HCT116 (cell line): ENCODE data around the gene SPANXN3. TPM values are rescaled to one million over a fixed set of nuclear protein-coding genes. Genes with fewer than 3 reads are reported as not detected.

Source experiments
- ATAC-seq: fragments of 200-7000 bp; cut with Tn5 transposase; 2 replicates; pipeline ENCODE4 v1.9.1; 2020; ENCODE audit warnings: mild to moderate bottlenecking, moderate library complexity
- BruUV-seq: library from RNA; stranded (reverse); fragments of 400-500 nt; replicated peaks from 2 replicates; lab custom pipeline; 2021; lab: Mats Ljungman, UMichigan
- CTCF ChIA-PET: fragments of 300-600 bp; sonication (Branson Sonifier 250); formaldehyde crosslinking; loops from one replicate; lab custom pipeline; 2021; ENCODE audit warnings: antibody characterized with exemption; lab: Charles Lee
- POLR2A ChIA-PET: fragments of 300-600, 350-600 bp; sonication (Branson Sonifier 250); formaldehyde crosslinking; loops from one replicate; lab custom pipeline; 2021; ENCODE audit warnings: antibody characterized with exemption; lab: Charles Lee
- RAD21 ChIA-PET, 2 experiments: fragments of 300-600 bp; sonication (Branson Sonifier 250); formaldehyde crosslinking; loops; one replicate each; lab custom pipeline; 2023; ENCODE audit warnings: low total read pairs in 2 of 2; ENCODE audit not compliant: uncharacterized antibody in 2 of 2, unreplicated experiment in 2 of 2, low non-redundant PET in 1 of 2; lab: Charles Lee
- DNase-seq: peaks from one replicate; pipeline ENCODE4 v3.0.0-alpha.2; 2010; ENCODE audit warnings: low read depth, low spot score
- H2AFZ ChIP-seq: fragments of 200-600 bp; shearing (Covaris generic), sonication (generic); 2 replicates; pipeline ENCODE4 v1.6.1; 2017; ENCODE audit warnings: low read depth, mixed run types, mixed read lengths, antibody characterized with exemption, low read length; ENCODE audit not compliant: poor library complexity, severe bottlenecking
- H3K27ac ChIP-seq: 2 replicates; pipeline ENCODE4 v1.5.1; 2012; ENCODE audit warnings: low read depth, low read length
- H3K27me3 ChIP-seq: fragments of 200-600 bp; sonication (generic); 2 replicates; pipeline ENCODE4 v1.6.1; 2016; ENCODE audit warnings: mixed run types, low read length, mixed read lengths; ENCODE audit not compliant: insufficient read depth
- H3K36me3 ChIP-seq, 2 experiments: fragments of 200-500 bp in 1 of 2; fragments of 200-600 bp in 1 of 2; sonication (Bioruptor generic) in 1 of 2; sonication (generic) in 1 of 2; 2 replicates each; pipeline versions ENCODE4 v1.5.1 to v1.6.1; 2014 to 2016; ENCODE audit warnings: low read length in 2 of 2, inconsistent platforms in 1 of 2, mixed read lengths in 1 of 2, mixed run types in 1 of 2; ENCODE audit not compliant: insufficient read depth in 2 of 2, control insufficient read depth in 1 of 2
- H3K4me1 ChIP-seq, 2 experiments: fragments of 200-600 bp in 1 of 2; sonication (generic) in 1 of 2; 2 replicates each; pipeline versions ENCODE4 v1.5.1 to v1.6.1; 2012 to 2017; ENCODE audit warnings: low read length in 2 of 2, inconsistent platforms in 1 of 2, mild to moderate bottlenecking in 1 of 2, mixed read lengths in 1 of 2, mixed run types in 1 of 2, moderate library complexity in 1 of 2; ENCODE audit not compliant: insufficient read depth in 2 of 2, control insufficient read depth in 1 of 2
- H3K4me2 ChIP-seq: fragments of 200-600 bp; sonication (generic); 2 replicates; pipeline ENCODE4 v1.6.1; 2017; ENCODE audit warnings: mixed run types, low read length, mixed read lengths
- H3K4me3 ChIP-seq, 2 experiments: fragments of 200-600 bp in 1 of 2; sonication (generic) in 1 of 2; replicated peaks in 1 of 2; 2 replicates each; pipeline ENCODE4 v1.5.1; 2011 to 2016; ENCODE audit warnings: low read length in 2 of 2, control low read depth in 1 of 2, low read depth in 1 of 2, mild to moderate bottlenecking in 1 of 2, mixed read lengths in 1 of 2, mixed run types in 1 of 2
- H3K79me2 ChIP-seq: fragments of 200-600 bp; sonication (generic); 2 replicates; pipeline ENCODE4 v1.6.1; 2017; ENCODE audit warnings: mild to moderate bottlenecking, mixed run types, low read length, moderate library complexity, mixed read lengths; ENCODE audit not compliant: insufficient read depth
- H3K9ac ChIP-seq: fragments of 200-600 bp; sonication (generic); 2 replicates; pipeline ENCODE4 v1.6.1; 2016; ENCODE audit warnings: low read length, mixed read lengths
- H3K9me2 ChIP-seq: fragments of 200-600 bp; sonication (generic), shearing (Covaris generic); 2 replicates; pipeline ENCODE4 v1.6.1; 2017; ENCODE audit warnings: mixed run types, mild to moderate bottlenecking, moderate library complexity; ENCODE audit not compliant: insufficient read depth
- H3K9me3 ChIP-seq, 2 experiments: fragments of 200-500 bp in 1 of 2; fragments of 200-600 bp in 1 of 2; sonication (Bioruptor generic) in 1 of 2; sonication (generic) in 1 of 2; 2 replicates each; pipeline ENCODE4 v1.6.1; 2014 to 2017; ENCODE audit warnings: low read length in 2 of 2, mixed read lengths in 2 of 2, inconsistent platforms in 1 of 2, low read depth in 1 of 2, mild to moderate bottlenecking in 1 of 2, mixed run types in 1 of 2, moderate library complexity in 1 of 2; ENCODE audit not compliant: control insufficient read depth in 1 of 2, insufficient read depth in 1 of 2
- H4K20me1 ChIP-seq: fragments of 200-600 bp; sonication (generic), shearing (Covaris generic); 2 replicates; pipeline ENCODE4 v1.6.1; 2017; ENCODE audit warnings: mixed run types, mild to moderate bottlenecking, moderate library complexity; ENCODE audit not compliant: insufficient read depth
- CBX3 ChIP-seq: IDR thresholded peaks from 2 replicates; pipeline ENCODE4 v1.6.1; 2012; ENCODE audit warnings: low read depth
- CEBPB ChIP-seq: IDR thresholded peaks from 2 replicates; pipeline ENCODE4 v1.6.1; 2012; ENCODE audit warnings: low read depth
- EGR1 ChIP-seq: IDR thresholded peaks from 2 replicates; pipeline ENCODE4 v1.6.1; 2012; ENCODE audit warnings: low read depth
- ELF1 ChIP-seq: IDR thresholded peaks from 2 replicates; pipeline ENCODE4 v1.6.1; 2012; ENCODE audit warnings: low read depth, borderline replicate concordance
- EZH2 ChIP-seq: fragments of 200-600 bp; sonication (generic); IDR thresholded peaks from 2 replicates; pipeline ENCODE4 v1.6.1; 2017; ENCODE audit warnings: antibody characterized with exemption, mixed run types
- FOSL1 ChIP-seq: IDR thresholded peaks from 2 replicates; pipeline ENCODE4 v1.6.1; 2012; ENCODE audit warnings: low read depth
- JUND ChIP-seq: IDR thresholded peaks from 2 replicates; pipeline ENCODE4 v1.6.1; 2012
- POLR2A ChIP-seq: IDR thresholded peaks from 2 replicates; pipeline ENCODE4 v1.7.0; 2011; ENCODE audit warnings: borderline replicate concordance; ENCODE audit not compliant: insufficient read depth, insufficient read length; ENCODE audit errors: extremely low read depth
- POLR2AphosphoS5 ChIP-seq: IDR thresholded peaks from 2 replicates; pipeline ENCODE4 v1.6.1; 2011; ENCODE audit warnings: mild to moderate bottlenecking, low read depth, low read length, moderate library complexity
- RAD21 ChIP-seq: IDR thresholded peaks from 2 replicates; pipeline ENCODE4 v1.6.1; 2012; ENCODE audit warnings: low read depth, mild to moderate bottlenecking
- SIN3A ChIP-seq: IDR thresholded peaks from 2 replicates; pipeline ENCODE4 v1.6.1; 2012; ENCODE audit warnings: low read depth
- SRF ChIP-seq: IDR thresholded peaks from 2 replicates; pipeline ENCODE4 v1.6.1; 2012; ENCODE audit warnings: low read depth
- TCF7L2 ChIP-seq: IDR thresholded peaks from 2 replicates; pipeline ENCODE4 v1.7.0; 2011; ENCODE audit warnings: borderline replicate concordance, inconsistent platforms; ENCODE audit not compliant: insufficient read depth, insufficient read length; ENCODE audit errors: extremely low read depth
- YY1 ChIP-seq: IDR thresholded peaks from 2 replicates; pipeline ENCODE4 v1.6.1; 2011; ENCODE audit warnings: low read length, low read depth, moderate library complexity, mild to moderate bottlenecking; ENCODE audit not compliant: insufficient replicate concordance; ENCODE audit errors: extremely low read depth
- ZFX ChIP-seq: fragments of 450-650 bp; IDR thresholded peaks from 2 replicates; pipeline ENCODE4 v1.6.1; 2017
- intact Hi-C: fragments of 100-400 bp; cut with micrococcal nuclease; formaldehyde crosslinking; loops from 2 replicates; pipeline ENCODE4 v1.10.0; 2022
- total RNA-seq: library from RNA; stranded (reverse); gene quantifications from one replicate; pipeline ENCODE4 v1.2.1, GENCODE V29; 2021; ENCODE audit not compliant: unreplicated experiment
- TF ChIP-seq, protein P1 (sequence below): IDR thresholded peaks from 2 replicates; pipeline ENCODE4 v1.6.1; 2012
- TF ChIP-seq, protein P2 (sequence below): IDR thresholded peaks from 2 replicates; pipeline ENCODE4 v1.6.1; 2011; ENCODE audit warnings: mild to moderate bottlenecking, low read length, moderate library complexity; ENCODE audit not compliant: insufficient replicate concordance; ENCODE audit errors: extremely low read depth
- TF ChIP-seq, protein P3 (sequence below): IDR thresholded peaks from 2 replicates; pipeline ENCODE4 v1.6.1; 2012
- TF ChIP-seq, protein P4 (sequence below): IDR thresholded peaks from 2 replicates; pipeline ENCODE4 v1.6.1; 2012; ENCODE audit warnings: low read depth
- TF ChIP-seq, protein P5 (sequence below), 3 experiments: fragments of 200-600 bp in 1 of 3; sonication (generic) in 1 of 3; IDR thresholded peaks in 2 of 3; conservative IDR thresholded peaks in 1 of 3; 2 replicates each; pipeline ENCODE4 v1.5.1; 2012 to 2017; ENCODE audit warnings: low read depth in 2 of 3, low read length in 2 of 3, antibody characterized with exemption in 1 of 3, borderline replicate concordance in 1 of 3, control low read depth in 1 of 3, mild to moderate bottlenecking in 1 of 3, mixed read lengths in 1 of 3, mixed run types in 1 of 3, moderate library complexity in 1 of 3; ENCODE audit not compliant: insufficient read depth in 1 of 3

SPANXN3 gene
- total RNA-seq, 1 experiment from 2014 or later = not detected

DNA sequence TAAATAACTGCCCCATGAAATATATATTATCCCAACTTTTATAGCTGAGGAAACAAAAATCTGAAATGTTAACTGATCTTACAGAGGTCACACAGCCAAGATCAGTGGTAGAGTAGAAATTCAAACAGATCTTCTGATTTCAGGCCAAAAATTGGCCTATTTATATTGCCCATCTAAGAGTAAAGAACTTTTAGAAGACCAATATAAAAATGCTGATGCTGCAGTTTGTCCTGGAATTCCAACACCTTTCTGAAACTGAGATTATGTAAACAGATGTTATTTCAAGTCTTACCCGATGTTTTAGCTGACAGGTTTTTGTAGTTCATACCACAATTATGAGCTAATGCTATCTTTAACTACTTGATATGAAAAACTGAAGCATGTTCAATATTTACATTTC lies 51.1 kb downstream of the SPANXN3 start:
- Histone ChIP-seq H3K27me3 (no peaks in the 10 kb centered on the region), H4K20me1 (no peaks in the 10 kb centered on the region), H3K9ac (no peak overlapping the region), H2AFZ (no peak overlapping the region), H3K79me2 (no peaks in the 10 kb centered on the region), H3K9me3 (no peaks in the 10 kb centered on the region), H3K4me1 (no peaks in the 10 kb centered on the region), H3K36me3 (no peaks in the 10 kb centered on the region), H3K9me2 (no peaks in the 10 kb centered on the region)
- ChIA-PET POLR2A (no interaction called here), CTCF (no interaction called here), RAD21 (no interaction called here)
- no peak for ATAC-seq
- DNase-seq = no peak
- BruUV-seq = no TSS peak
- intact Hi-C loops = no loop called here
- no peak for TF ChIP-seq YY1
- no peak for TF ChIP-seq POLR2AphosphoS5
- no peak for TF ChIP-seq SIN3A
- TF ChIP-seq, protein P1, sequence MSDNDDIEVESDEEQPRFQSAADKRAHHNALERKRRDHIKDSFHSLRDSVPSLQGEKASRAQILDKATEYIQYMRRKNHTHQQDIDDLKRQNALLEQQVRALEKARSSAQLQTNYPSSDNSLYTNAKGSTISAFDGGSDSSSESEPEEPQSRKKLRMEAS = no peak
- TF ChIP-seq ZFX = no peak
- TF ChIP-seq POLR2A = no peak
- no peak for TF ChIP-seq FOSL1
- TF ChIP-seq, protein P2, sequence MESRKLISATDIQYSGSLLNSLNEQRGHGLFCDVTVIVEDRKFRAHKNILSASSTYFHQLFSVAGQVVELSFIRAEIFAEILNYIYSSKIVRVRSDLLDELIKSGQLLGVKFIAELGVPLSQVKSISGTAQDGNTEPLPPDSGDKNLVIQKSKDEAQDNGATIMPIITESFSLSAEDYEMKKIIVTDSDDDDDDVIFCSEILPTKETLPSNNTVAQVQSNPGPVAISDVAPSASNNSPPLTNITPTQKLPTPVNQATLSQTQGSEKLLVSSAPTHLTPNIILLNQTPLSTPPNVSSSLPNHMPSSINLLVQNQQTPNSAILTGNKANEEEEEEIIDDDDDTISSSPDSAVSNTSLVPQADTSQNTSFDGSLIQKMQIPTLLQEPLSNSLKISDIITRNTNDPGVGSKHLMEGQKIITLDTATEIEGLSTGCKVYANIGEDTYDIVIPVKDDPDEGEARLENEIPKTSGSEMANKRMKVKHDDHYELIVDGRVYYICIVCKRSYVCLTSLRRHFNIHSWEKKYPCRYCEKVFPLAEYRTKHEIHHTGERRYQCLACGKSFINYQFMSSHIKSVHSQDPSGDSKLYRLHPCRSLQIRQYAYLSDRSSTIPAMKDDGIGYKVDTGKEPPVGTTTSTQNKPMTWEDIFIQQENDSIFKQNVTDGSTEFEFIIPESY = no peak
- TF ChIP-seq, protein P3, sequence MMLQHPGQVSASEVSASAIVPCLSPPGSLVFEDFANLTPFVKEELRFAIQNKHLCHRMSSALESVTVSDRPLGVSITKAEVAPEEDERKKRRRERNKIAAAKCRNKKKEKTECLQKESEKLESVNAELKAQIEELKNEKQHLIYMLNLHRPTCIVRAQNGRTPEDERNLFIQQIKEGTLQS = no peak
- TF ChIP-seq, protein P4, sequence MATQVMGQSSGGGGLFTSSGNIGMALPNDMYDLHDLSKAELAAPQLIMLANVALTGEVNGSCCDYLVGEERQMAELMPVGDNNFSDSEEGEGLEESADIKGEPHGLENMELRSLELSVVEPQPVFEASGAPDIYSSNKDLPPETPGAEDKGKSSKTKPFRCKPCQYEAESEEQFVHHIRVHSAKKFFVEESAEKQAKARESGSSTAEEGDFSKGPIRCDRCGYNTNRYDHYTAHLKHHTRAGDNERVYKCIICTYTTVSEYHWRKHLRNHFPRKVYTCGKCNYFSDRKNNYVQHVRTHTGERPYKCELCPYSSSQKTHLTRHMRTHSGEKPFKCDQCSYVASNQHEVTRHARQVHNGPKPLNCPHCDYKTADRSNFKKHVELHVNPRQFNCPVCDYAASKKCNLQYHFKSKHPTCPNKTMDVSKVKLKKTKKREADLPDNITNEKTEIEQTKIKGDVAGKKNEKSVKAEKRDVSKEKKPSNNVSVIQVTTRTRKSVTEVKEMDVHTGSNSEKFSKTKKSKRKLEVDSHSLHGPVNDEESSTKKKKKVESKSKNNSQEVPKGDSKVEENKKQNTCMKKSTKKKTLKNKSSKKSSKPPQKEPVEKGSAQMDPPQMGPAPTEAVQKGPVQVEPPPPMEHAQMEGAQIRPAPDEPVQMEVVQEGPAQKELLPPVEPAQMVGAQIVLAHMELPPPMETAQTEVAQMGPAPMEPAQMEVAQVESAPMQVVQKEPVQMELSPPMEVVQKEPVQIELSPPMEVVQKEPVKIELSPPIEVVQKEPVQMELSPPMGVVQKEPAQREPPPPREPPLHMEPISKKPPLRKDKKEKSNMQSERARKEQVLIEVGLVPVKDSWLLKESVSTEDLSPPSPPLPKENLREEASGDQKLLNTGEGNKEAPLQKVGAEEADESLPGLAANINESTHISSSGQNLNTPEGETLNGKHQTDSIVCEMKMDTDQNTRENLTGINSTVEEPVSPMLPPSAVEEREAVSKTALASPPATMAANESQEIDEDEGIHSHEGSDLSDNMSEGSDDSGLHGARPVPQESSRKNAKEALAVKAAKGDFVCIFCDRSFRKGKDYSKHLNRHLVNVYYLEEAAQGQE = no peak
- TF ChIP-seq SRF = no peak
- TF ChIP-seq EGR1 = no peak
- TF ChIP-seq RAD21 = no peak
- TF ChIP-seq JUND = no peak
- TF ChIP-seq, protein P5, sequence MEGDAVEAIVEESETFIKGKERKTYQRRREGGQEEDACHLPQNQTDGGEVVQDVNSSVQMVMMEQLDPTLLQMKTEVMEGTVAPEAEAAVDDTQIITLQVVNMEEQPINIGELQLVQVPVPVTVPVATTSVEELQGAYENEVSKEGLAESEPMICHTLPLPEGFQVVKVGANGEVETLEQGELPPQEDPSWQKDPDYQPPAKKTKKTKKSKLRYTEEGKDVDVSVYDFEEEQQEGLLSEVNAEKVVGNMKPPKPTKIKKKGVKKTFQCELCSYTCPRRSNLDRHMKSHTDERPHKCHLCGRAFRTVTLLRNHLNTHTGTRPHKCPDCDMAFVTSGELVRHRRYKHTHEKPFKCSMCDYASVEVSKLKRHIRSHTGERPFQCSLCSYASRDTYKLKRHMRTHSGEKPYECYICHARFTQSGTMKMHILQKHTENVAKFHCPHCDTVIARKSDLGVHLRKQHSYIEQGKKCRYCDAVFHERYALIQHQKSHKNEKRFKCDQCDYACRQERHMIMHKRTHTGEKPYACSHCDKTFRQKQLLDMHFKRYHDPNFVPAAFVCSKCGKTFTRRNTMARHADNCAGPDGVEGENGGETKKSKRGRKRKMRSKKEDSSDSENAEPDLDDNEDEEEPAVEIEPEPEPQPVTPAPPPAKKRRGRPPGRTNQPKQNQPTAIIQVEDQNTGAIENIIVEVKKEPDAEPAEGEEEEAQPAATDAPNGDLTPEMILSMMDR (IDR thresholded peaks at IDR 0.05 in 2 of 3, conservative IDR thresholded peaks at IDR 0.05 in 1 of 3; ENCODE audit: borderline replicate concordance in 1 of 3, insufficient read depth in 1 of 3, low read depth in 2 of 3, low read length in 2 of 3) = no peak
- no peak for TF ChIP-seq CBX3
- no peak for TF ChIP-seq TCF7L2
- TF ChIP-seq CEBPB = no peak
- TF ChIP-seq EZH2 = no peak
- TF ChIP-seq ELF1 = no peak
- TF ChIP-seq, all 23 proteins: peak for 0
- Histone ChIP-seq H3K4me3 (no peak overlapping the region), H3K4me2 (no peak overlapping the region), H3K27ac (no peak overlapping the region)
